Gastroesophageal sphincter (tissue), 3 donors: ENCODE results near the gene HLA-DOA.

Source experiments
- CTCF ChIP-seq, 4 experiments: fragments of 200-600 bp in 2 of 4; fragments of 450-650 bp in 2 of 4; sonication (generic) in 1 of 4; IDR thresholded peaks; one replicate each; pipeline ENCODE4 v1.5.1; 2017 to 2019; ENCODE audit warnings: antibody characterized with exemption in 4 of 4, mild to moderate bottlenecking in 2 of 4, moderate library complexity in 2 of 4
- EP300 ChIP-seq: sonication (generic); formaldehyde crosslinking; IDR thresholded peaks from one replicate; pipeline ENCODE4 v1.6.1; 2017; ENCODE audit warnings: antibody characterized with exemption, mild to moderate bottlenecking
- POLR2A ChIP-seq, 2 donors: fragments of 450-650 bp; IDR thresholded peaks; one replicate each; pipeline ENCODE4 v1.6.1; 2017; ENCODE audit warnings: antibody characterized with exemption in 2 of 2, mild to moderate bottlenecking in 2 of 2, moderate library complexity in 1 of 2
- POLR2AphosphoS5 ChIP-seq: sonication (generic); formaldehyde crosslinking; IDR thresholded peaks from one replicate; pipeline ENCODE4 v1.6.1; 2017; ENCODE audit warnings: antibody characterized with exemption

DNA sequence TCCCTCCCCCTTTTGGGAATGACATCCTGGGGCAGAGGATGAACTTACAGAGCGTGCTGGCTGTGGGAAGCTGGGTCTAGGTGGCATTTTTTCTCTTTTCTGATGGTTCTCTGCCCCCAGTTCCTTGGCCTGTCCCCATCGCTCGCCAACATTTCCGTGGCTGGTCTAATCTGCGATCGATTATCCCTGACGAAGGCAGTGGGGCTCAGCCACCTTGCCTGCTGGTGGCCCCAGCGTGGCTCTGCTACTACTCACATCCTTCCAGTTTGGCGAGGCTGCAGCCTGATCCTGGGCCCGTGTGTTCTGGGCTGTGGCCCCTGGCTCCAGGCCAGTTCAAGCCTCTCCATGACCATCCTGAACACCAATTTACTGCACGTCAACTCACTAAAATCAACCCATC is 6.4 kb upstream of the HLA-DOA start:
- no peak for TF ChIP-seq CTCF (IDR thresholded peaks at IDR 0.05)
- no peak for TF ChIP-seq POLR2A (IDR thresholded peaks at IDR 0.05)
- TF ChIP-seq POLR2AphosphoS5: no peak
- TF ChIP-seq EP300: no peak
